PC-3 (cell line): ENCODE results near the gene OR10J5. TPM values are rescaled to one million over a fixed set of nuclear protein-coding genes. Genes with fewer than 3 reads are reported as not detected.
A peak's percentile ranks its signal among the peaks of the same experiment; 100 is the strongest.
"Not testable (repeated sequence)": the region's sequence is repeated elsewhere in the genome, so short reads cannot be mapped to it uniquely, and the experiment has no call there.

ENCODE experiments used
- ATAC-seq: fragments of 200-7000 bp; cut with Tn5 transposase; 2 replicates; pipeline ENCODE4 v1.9.1; 2020; ENCODE audit warnings: mild to moderate bottlenecking, moderate library complexity
- BruUV-seq: library from RNA; stranded (reverse); fragments of 400-500 nt; replicated peaks from 2 replicates; lab custom pipeline; 2021; lab: Mats Ljungman, UMichigan
- CTCF ChIA-PET: fragments of 300-600 bp; sonication (Branson Sonifier 250); formaldehyde crosslinking; loops from one replicate; lab custom pipeline; 2022; ENCODE audit warnings: antibody characterized with exemption; lab: Charles Lee
- POLR2A ChIA-PET: fragments of 300-600 bp; sonication (Branson Sonifier 250); formaldehyde crosslinking; loops from one replicate; lab custom pipeline; 2022; ENCODE audit warnings: antibody characterized with exemption; ENCODE audit not compliant: unreplicated experiment; lab: Charles Lee
- DNase-seq: peaks from one replicate; pipeline ENCODE4 v3.0.0-alpha.2; 2015
- H2AFZ ChIP-seq: fragments of 300-600 bp; sonication (generic); 2 replicates; pipeline ENCODE4 v1.6.0; 2016; ENCODE audit warnings: antibody characterized with exemption, low read length
- H3F3A ChIP-seq: fragments of 300-600 bp; sonication (generic); one replicate; pipeline ENCODE4 v1.6.0; 2017; ENCODE audit warnings: antibody characterized with exemption, low read length, control low read depth, mild to moderate bottlenecking; ENCODE audit not compliant: unreplicated experiment
- H3K27ac ChIP-seq: fragments of 300-600 bp; sonication (generic); 2 replicates; pipeline ENCODE4 v1.5.1; 2016; ENCODE audit warnings: mild to moderate bottlenecking, low read length
- H3K27me3 ChIP-seq: fragments of 300-600 bp; sonication (generic); 2 replicates; pipeline ENCODE4 v1.6.1; 2016; ENCODE audit warnings: low read length, mixed read lengths
- H3K36me3 ChIP-seq: fragments of 300-600 bp; sonication (generic); 2 replicates; pipeline ENCODE4 v1.6.1; 2016; ENCODE audit warnings: low read depth, mixed run types, low read length, mixed read lengths
- H3K4me1 ChIP-seq: fragments of 300-600 bp; sonication (generic); 2 replicates; pipeline ENCODE4 v1.5.1; 2016; ENCODE audit warnings: low read length; ENCODE audit not compliant: insufficient read depth
- H3K4me2 ChIP-seq: fragments of 300-600 bp; sonication (generic); 2 replicates; pipeline ENCODE4 v1.6.0; 2016; ENCODE audit warnings: low read length
- H3K4me3 ChIP-seq: fragments of 300-600 bp; sonication (generic); 2 replicates; pipeline ENCODE4 v1.5.1; 2016; ENCODE audit warnings: mild to moderate bottlenecking, low read length, mixed read lengths
- H3K79me2 ChIP-seq: fragments of 300-600 bp; sonication (generic); 2 replicates; pipeline ENCODE4 v1.6.1; 2017; ENCODE audit warnings: low read length, mixed read lengths
- H3K9ac ChIP-seq: fragments of 300-600 bp; sonication (generic); 2 replicates; pipeline ENCODE4 v1.6.0; 2016; ENCODE audit warnings: mild to moderate bottlenecking, low read length
- H3K9me2 ChIP-seq: fragments of 300-600 bp; sonication (generic); replicated peaks from 2 replicates; pipeline ENCODE4 v1.6.1; 2016; ENCODE audit warnings: mixed run types, low read length, mixed read lengths
- H3K9me3 ChIP-seq: fragments of 300-600 bp; sonication (generic); 2 replicates; pipeline ENCODE4 v1.6.1; 2016; ENCODE audit warnings: low read length, mixed read lengths
- H4K20me1 ChIP-seq: fragments of 300-600 bp; sonication (generic); 2 replicates; pipeline ENCODE4 v1.6.1; 2016; ENCODE audit warnings: low read length, mixed read lengths
- EZH2 ChIP-seq: fragments of 300-600 bp; sonication (generic); IDR thresholded peaks from one replicate; pipeline ENCODE4 v1.6.1; 2017; ENCODE audit warnings: antibody characterized with exemption, mild to moderate bottlenecking, low read length; ENCODE audit not compliant: unreplicated experiment
- EZH2phosphoT487 ChIP-seq: fragments of 300-600 bp; sonication (generic); IDR thresholded peaks from 2 replicates; pipeline ENCODE4 v1.6.1; 2018; ENCODE audit warnings: mild to moderate bottlenecking, antibody characterized with exemption, low read length, borderline replicate concordance
- intact Hi-C: fragments of 100-400 bp; cut with micrococcal nuclease; formaldehyde crosslinking; loops from 2 replicates; pipeline ENCODE4 v1.9.0; 2023
- total RNA-seq: library from RNA; depleted of rRNA; stranded (reverse); fragments of >200 nt; gene quantifications from 2 replicates; pipeline ENCODE4 v1.2.3, GENCODE V29; 2014
- TF ChIP-seq, protein P1 (sequence below): fragments of 300-600 bp; sonication (generic); conservative IDR thresholded peaks from 2 replicates; pipeline ENCODE4 v1.5.1; 2017; ENCODE audit warnings: antibody characterized with exemption, low read depth, mild to moderate bottlenecking, low read length

The OR10J5 gene
- total RNA-seq, 1 experiment from 2014 or later, result not detected

DNA sequence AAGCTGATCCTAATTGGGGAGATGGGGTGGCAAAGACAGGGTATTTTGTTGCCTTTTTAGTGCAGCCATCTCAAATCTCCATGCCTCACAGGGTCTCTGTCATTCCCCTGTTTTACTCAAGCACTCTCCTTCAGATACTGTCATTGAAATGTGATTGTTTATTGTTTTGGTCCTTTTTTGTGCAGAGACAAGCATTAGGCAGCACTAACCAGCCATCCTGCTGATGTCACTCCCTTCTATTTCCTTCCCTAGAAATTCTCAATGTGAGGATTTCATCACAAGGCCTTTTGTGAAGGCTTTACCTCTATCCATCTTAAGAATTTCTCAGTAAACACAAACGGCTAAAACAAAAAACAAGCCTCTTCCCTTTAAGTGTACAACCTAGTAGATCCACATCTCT lies 34.7 kb downstream of the OR10J5 start:
- POLR2A ChIA-PET, result no interaction called here
- H3K4me3 ChIP-seq, result no peak overlapping the region
- no peak for TF ChIP-seq EZH2
- no peak for TF ChIP-seq EZH2phosphoT487
- TF ChIP-seq, protein P1, sequence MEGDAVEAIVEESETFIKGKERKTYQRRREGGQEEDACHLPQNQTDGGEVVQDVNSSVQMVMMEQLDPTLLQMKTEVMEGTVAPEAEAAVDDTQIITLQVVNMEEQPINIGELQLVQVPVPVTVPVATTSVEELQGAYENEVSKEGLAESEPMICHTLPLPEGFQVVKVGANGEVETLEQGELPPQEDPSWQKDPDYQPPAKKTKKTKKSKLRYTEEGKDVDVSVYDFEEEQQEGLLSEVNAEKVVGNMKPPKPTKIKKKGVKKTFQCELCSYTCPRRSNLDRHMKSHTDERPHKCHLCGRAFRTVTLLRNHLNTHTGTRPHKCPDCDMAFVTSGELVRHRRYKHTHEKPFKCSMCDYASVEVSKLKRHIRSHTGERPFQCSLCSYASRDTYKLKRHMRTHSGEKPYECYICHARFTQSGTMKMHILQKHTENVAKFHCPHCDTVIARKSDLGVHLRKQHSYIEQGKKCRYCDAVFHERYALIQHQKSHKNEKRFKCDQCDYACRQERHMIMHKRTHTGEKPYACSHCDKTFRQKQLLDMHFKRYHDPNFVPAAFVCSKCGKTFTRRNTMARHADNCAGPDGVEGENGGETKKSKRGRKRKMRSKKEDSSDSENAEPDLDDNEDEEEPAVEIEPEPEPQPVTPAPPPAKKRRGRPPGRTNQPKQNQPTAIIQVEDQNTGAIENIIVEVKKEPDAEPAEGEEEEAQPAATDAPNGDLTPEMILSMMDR, result no peak
- H3F3A ChIP-seq, result no peaks in the 10 kb centered on the region
- H3K27me3 ChIP-seq, result peaks cover 6% of the 10 kb centered on the region; the same call in 1 of the 2 replicates
- H2AFZ ChIP-seq, result no peak overlapping the region
- CTCF ChIA-PET, result no interaction called here
- no peak for ATAC-seq
- H3K79me2 ChIP-seq, result no peaks in the 10 kb centered on the region
- no peak overlapping the region for H3K9ac ChIP-seq
- H3K9me3 ChIP-seq, result 0 out of 2 replicates have a peak, but pooled peaks cover 5% of the 10 kb centered on the region
- DNase-seq, result no peak
- intact Hi-C loops, result no loop called here
- H3K27ac ChIP-seq, result no peak overlapping the region
- H3K4me1 ChIP-seq, result no peaks in the 10 kb centered on the region
- no TSS peak for BruUV-seq
- no peak overlapping the region for H3K4me2 ChIP-seq
- H3K36me3 ChIP-seq, result no peaks in the 10 kb centered on the region
- H4K20me1 ChIP-seq, result no peaks in the 10 kb centered on the region
- H3K9me2 ChIP-seq, result no peaks in the 10 kb centered on the region

DNA sequence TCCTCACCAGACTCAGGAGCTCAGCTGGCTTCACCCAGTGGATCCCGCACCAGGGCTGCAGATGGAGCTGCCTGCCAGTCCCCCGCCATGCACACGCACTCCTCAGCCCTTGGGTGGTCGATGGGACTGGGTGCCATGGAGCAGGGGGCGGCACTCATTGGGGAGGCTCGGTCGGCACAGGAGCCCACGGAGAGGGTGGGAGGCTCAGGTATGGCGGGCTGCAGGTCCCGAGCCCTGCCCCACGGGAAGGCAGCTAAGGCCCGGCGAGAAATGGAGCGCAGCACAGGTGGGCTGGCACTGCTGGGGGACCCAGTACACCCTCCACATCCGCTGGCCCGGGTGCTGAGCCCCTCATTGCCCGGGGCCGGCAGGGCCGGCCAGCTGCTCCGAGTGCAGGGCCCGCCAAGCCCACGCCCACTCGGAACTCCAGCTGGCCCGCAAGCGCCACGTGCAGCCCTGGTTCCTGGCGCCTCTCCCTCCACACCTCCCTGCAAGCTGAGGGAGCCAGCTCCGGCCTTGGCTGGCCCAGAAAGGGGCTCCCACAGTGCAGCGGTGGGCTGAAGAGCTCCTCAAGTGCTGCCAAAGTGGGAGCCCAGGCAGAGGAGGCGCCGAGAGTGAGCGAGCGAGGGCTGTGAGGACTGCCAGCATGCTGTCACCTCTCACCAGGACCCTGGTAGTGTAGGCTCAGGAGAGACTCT lies 41.1 kb downstream of the OR10J5 start:
- DNase-seq, H3F3A ChIP-seq, H4K20me1 ChIP-seq, CTCF ChIA-PET, ATAC-seq, intact Hi-C loops, H2AFZ ChIP-seq, POLR2A ChIA-PET, H3K9ac ChIP-seq, H3K79me2 ChIP-seq, H3K4me3 ChIP-seq, H3K27ac ChIP-seq, H3K9me2 ChIP-seq, BruUV-seq, H3K4me2 ChIP-seq, H3K9me3 ChIP-seq, H3K27me3 ChIP-seq, H3K36me3 ChIP-seq: not testable (repeated sequence)
- H3K4me1 ChIP-seq, result peaks cover 19% of the 10 kb centered on the region

DNA sequence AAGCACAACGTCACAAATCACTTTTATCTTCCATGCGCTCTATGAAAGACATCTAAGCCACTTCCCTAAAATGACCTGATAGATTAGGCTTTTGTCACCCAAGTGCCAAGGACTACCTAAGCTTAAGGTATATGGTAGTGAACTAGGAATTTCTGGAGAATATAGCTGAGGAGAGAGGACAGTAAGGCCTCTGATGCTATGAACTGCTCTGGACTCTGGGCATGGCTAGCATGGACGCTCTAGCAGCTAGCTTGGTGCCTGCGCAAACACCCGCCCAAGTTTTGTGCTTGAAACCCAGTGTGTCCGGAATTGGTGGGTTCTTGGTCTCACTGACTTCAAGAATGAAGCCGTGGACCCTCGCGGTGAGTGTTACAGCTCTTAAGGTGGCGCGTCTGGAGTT lies 42.5 kb downstream of the OR10J5 start:
- Histone ChIP-seq H3K79me2 (no peaks in the 10 kb centered on the region), H4K20me1 (no peaks in the 10 kb centered on the region), H3K9ac (no peak overlapping the region), H2AFZ (no peak overlapping the region), H3K4me3 (no peak overlapping the region), H3K27ac (no peak overlapping the region), H3K9me3 (no peaks in the 10 kb centered on the region), H3K4me1 (peaks cover 19% of the 10 kb centered on the region), H3K27me3 (no peaks in the 10 kb centered on the region), H3F3A (no peaks in the 10 kb centered on the region), H3K36me3 (no peaks in the 10 kb centered on the region), H3K9me2 (0 out of 2 replicates have a peak, but pooled peaks cover 3% of the 10 kb centered on the region), H3K4me2 (peak overlapping the region; percentile 37)
- ATAC-seq (no peak), DNase-seq (no peak)
- CTCF ChIA-PET, result no interaction called here
- POLR2A ChIA-PET, result no interaction called here
- intact Hi-C loops, result no loop called here
- no TSS peak for BruUV-seq
- TF ChIP-seq, protein P1, result no peak
- TF ChIP-seq EZH2 (no peak), EZH2phosphoT487 (no peak)
